Fibroblast of skin of left quadriceps (primary cell): ENCODE data around the gene ZNF687.
"Not testable (repeated sequence)": the region's sequence is repeated elsewhere in the genome, so short reads cannot be mapped to it uniquely, and the experiment has no call there.

Experiments used
- DNase-seq, 2 experiments: peaks; one replicate each; pipeline ENCODE4 v3.0.0-alpha.2; 2013; ENCODE audit warnings: low read depth in 2 of 2

ZNF687 gene, protein sequence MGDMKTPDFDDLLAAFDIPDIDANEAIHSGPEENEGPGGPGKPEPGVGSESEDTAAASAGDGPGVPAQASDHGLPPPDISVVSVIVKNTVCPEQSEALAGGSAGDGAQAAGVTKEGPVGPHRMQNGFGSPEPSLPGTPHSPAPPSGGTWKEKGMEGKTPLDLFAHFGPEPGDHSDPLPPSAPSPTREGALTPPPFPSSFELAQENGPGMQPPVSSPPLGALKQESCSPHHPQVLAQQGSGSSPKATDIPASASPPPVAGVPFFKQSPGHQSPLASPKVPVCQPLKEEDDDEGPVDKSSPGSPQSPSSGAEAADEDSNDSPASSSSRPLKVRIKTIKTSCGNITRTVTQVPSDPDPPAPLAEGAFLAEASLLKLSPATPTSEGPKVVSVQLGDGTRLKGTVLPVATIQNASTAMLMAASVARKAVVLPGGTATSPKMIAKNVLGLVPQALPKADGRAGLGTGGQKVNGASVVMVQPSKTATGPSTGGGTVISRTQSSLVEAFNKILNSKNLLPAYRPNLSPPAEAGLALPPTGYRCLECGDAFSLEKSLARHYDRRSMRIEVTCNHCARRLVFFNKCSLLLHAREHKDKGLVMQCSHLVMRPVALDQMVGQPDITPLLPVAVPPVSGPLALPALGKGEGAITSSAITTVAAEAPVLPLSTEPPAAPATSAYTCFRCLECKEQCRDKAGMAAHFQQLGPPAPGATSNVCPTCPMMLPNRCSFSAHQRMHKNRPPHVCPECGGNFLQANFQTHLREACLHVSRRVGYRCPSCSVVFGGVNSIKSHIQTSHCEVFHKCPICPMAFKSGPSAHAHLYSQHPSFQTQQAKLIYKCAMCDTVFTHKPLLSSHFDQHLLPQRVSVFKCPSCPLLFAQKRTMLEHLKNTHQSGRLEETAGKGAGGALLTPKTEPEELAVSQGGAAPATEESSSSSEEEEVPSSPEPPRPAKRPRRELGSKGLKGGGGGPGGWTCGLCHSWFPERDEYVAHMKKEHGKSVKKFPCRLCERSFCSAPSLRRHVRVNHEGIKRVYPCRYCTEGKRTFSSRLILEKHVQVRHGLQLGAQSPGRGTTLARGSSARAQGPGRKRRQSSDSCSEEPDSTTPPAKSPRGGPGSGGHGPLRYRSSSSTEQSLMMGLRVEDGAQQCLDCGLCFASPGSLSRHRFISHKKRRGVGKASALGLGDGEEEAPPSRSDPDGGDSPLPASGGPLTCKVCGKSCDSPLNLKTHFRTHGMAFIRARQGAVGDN

DNA sequence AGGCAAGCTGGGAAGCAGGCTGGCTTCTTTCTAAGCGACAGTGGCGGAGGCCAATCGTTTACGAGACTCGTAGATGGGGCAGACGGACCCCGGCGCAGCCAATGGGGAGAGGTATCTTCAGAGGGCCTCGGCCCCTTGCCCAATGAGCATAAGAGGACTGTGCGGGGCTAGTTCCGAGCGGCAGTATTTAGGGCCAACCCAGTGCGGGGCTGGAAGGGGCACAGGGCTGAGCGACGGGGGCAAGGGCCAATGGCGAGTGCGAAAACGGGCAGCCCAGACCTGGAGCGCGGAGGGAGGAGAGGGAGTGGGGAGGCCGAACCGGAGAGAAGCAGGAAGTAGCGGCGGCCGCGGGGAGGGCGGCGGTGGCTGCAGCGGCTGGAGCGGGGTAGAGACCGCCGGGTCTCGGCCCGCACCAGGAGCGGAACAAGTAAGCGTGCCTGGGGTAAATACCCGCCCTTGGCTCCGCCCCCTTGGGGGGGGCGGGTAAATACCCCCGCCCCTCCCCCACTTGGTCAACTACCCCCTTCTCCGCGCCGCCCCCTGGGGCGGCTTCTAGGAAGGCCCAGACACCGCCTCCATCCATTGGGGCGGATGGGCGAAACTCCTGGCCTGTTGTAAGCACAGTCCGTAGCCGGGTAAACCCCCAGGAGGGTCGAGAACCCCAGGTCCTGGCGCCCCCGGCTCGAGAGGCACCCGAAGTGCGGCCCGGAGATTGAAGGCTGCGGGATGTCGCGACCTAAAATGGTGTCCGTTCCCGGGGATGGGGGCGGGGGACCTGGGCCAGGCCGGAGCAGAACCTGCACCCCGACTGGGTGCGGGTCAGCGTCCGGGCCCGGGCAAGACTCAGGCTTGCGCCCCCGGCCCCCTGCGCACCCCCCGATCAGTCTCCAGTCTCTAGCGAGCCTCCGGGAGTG, at the start of gene ZNF687:
TSS of gene ZNF687 (plus strand) at position 331 of the 914 bp plus-strand sequence. CDS start 3,993 bp downstream, outside the sequence.
- DNase-seq, result peak; percentile 100

DNA sequence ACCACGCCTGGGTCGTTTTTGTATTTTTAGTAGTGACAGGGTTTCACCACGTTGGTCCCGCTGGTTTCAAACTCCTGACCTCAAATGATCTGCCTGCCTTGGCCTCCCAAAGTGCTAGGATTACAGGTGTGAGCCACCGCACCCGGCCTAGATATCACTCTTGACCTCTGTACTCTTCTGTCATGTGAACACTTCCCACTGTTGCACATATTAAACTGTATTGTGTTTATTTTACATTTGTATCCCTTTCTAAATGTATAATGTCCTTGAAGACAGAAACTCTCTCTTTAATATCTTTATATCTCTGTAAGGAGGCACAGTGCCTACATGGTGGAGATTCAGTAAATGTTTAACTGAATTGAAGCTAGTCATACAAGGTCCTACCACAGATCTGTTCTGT, 46.9 kb upstream of the ZNF687 start:
- no peak for DNase-seq

DNA sequence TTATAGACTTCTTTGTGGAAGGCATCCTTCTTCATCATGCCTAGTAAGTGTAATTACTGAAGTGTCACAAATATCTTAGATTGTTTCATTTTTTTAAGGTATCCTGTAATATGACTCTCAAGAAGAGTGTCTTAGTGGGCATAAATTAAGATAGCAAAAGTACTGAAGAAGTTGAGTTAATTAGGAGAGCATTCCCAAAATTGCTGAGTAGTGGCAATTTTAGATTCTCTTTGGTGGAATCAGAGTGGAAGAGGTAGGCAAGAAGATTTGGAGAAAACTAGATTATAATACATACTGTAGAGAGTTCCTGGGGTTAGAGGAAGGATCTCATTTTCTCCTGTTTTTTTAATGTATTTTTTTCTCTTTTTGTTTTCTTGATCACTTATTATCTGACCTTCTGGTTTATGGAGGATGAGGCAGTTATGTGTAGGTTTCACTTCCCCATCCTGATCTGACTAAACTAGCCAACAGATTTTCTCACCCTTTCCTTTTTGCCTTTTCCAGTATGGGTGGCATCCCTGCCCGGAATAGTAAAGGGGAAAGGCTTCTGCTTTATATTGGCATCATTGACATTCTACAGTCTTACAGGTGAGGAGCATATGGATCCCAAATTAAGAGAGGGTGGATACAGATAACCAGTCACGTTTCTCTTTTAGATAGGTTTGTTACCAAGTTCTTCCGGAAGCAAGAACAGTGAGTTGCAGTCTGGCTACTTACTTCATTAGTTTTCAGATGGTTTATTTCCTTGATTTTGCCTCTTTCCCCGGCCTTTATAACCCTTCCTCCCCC, 44.2 kb upstream of the ZNF687 start:
- no peak for DNase-seq

DNA sequence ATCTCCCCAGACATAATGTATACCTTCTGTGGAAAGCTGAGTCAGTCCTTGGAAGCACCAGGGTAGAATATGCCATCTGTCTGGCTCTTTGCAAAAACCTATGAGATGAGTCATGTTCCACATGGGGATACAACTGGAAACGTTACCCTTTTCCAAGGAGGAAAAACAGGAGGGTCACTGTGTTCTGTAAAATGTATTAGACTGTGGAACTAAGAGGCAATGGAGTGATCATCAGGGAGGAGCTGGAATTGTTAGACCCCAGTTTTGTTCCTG, 43.7 kb upstream of the ZNF687 start:
- peak; percentile 85 to 87 for DNase-seq

DNA sequence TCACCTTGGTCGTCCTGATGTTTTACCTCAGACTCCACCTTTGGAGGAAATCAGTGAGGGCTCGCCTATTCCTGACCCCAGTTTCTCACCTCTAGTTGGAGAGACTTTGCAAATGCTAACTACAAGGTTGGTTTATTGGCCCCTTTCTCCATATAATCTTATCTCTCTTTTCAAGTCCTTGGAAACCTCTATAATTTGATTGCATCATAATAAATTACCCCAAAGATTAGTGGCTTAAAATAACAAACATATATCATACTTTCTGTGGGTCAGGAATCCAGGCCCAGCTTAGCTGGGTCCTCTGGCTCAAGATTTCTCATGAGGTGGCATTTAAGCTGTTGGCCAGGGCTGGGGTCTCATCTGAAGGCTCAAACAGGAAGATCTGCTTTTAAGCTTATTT, 39.7 kb upstream of the ZNF687 start:
- no peak for DNase-seq

DNA sequence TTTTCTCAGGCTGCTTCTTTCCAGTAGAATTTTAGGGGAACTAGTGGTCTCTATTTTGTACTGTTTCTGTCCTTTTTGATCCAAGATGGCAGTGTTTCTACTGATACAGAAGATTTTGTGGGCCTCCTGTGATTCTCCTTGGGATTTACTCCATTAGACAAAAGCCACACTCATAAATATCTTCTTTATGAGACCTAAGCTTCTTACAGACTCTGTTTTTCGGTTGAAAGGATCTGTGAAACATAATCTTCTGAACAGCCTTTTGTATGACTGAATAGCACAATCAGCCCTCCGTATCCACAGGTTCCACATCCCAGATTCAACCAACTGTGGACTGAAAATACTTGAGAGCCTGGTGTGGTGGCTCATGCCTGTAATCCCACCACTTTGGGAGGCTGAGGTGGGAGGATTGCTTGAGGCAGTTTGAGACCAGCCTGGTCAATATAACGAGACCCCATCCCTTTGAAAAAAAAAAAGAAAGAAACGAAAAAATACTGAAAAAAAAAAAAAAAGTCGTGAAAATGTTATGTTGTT, 38.3 kb upstream of the ZNF687 start:
- DNase-seq, result no peak

DNA sequence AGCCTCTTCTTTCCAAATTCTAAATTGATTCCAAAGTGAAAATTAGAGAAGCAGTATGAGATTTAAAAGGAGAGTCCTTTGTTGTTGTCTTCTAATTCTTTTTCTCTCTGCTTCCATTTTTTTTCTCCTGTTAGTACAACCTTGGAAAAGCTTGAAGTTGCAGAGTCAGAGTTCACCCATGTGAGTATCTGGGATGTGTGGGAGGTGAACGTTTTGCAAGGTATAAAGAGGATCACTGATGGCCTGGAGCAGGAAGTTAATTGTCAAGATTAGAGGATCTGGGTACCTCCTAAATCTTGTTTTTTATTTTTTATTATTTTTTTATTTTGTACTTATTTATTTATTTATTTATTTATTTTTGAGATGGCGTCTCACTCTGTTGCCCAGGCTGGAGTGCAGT, 35.3 kb upstream of the ZNF687 start:
- no peak for DNase-seq

DNA sequence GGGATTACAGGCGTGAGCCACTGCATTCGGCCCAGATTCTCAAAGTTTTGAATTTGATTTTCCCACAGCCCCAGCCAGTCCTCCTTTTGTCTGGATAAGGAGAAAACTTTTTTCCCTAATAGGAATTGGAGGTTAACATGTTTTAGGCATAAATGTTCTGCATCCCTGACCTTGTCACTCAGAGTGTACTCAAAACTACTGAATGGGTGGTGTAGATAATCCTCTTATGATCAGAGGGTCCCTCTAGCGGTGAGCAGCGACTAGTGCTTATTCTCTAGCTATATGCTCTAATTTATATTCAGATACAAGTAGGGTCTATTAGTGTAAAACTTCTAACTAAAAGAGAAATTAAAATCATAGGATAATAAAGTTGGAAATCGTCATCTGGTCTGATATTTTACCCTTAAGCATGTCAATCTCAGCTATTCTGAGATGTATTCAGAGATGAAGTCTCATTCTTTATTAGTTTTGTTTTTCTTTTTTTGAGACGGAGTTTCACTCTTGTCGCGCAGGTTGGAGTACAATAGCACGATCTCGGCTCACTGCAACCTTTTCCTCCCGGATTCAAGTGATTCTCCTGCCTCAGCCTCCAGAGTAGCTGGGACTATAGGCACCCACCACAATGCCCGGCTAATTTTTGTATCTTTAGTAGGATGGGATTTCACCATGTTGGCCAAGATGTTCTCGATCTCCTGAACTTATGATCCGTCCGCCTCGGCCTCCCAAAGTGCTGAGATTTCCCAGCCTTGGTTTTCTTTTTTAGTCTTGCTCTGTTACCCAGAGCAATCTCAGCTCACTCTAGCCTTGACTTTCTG, 30.2 kb upstream of the ZNF687 start:
- DNase-seq, result peak; percentile 49 to 53

DNA sequence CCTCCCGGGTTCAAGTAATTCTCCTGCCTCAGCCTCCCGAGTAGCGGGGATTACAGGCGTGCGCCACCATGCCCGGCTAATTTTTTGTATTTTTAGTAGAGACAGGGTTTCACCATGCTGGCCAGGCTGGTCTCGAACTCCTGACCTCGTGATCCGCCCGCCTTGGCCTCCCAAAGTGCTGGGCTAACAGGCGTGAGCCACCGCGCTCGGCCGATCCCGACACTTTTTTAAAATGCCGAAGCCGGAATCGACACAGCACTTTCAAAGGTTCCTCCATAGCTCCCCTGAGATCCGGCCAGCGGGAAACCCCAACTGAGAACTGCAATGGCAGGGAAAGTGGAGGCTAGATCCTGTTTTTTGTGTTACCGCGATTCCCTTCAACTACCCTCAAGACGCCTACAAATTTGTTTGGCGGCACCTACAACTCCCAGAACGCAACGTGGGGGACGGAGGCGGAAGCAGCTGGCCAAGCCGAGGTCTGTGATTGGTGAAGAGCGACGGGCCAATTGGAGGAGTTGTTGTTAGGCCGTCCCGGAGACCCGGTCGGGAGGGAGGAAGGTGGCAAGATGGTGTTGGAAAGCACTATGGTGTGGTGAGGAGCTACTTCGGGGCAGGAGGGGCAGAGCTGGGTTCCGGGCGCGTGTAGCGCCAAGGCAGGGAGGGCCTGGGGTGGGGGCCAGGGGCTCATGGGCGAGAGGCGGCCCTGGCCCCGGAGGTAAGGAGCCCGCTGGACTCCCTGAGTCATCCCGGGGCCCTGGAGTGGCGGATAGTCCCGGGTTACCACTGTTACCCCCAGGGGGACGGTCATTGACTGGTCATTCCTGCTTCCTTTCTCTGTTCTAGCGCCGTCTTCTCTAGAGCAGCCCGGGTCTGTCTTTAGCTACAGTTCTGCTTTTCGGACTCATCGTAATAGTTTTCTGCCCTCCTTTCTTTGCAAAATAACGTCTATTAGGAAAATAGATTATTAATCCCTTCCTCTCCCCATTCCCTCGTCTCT, 27.6 kb upstream of the ZNF687 start, which contains the start of gene PSMD4:
TSS of gene PSMD4 (plus strand) at position 518 of the 997 bp plus-strand sequence. CDS start at position 567, 49 bp downstream.
- peak; percentile 93 for DNase-seq

DNA sequence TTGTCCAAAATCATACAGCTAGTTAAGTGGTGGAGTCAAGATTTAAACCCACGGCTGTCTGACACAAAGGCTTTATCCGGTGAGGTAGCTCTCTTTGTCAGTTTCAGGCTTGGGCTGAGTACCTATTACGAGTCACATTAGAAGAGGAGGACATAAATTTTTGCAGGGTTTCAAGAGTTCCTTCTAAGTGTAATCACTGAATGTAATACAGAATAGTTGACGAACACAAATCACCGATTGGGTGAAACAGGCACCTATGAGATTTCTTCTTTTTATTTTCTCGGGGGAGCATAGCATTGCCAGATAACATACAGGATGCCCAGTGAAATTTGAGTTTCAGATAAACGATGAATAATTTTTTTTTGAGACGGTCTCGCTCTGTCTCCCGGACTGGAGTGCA, 26.7 kb upstream of the ZNF687 start:
- no peak for DNase-seq

DNA sequence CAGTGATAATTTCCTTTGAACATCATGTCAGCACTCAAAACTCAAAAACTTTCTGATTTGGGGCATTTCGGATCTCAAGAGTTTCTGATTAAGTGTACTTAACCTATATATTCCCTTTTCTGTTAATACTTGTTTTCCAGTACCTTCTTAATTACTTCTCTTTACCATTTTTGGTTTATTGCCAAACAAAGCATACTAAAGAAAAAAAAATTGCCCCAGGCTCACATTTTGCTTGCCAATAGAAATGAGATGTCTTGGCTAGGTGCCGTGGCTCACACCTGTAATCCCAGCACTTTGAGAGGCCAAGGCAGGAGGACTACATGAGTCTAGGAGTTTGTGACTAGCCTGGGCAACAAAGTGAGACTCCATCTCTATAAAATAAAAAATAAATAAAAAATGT, 22.7 kb upstream of the ZNF687 start:
- no peak for DNase-seq

DNA sequence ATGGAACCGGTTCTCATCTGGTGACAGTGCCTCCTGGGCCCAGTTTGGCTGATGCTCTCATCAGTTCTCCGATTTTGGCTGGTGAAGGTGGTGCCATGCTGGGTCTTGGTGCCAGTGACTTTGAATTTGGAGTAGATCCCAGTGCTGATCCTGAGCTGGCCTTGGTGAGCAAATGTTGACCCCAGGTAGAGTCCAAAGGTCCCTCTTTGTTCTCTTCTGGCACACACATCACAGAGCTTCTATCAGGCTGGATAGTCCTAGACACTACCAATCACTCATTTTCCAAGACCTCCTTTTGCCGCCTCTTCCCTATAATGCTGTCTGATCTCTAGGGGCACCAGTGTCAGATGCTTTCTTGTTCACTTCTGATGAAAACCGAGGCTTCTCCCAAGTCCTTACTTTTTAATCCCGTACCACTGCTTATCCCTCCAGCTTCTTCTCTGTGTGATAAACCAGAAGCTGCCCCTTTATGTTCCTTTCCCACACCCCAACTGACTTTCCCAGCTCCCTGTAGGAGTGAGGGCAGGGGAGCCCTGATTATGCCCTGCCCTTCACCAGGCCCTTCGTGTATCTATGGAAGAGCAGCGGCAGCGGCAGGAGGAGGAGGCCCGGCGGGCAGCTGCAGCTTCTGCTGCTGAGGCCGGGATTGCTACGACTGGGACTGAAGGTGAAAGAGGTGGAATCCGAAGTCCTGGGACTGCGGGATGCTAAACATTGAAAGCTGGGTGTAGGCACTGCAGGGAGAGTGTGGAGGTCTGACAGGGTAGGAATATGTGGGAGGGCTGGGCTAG, 16.5 kb upstream of the ZNF687 start:
- no peak for DNase-seq

DNA sequence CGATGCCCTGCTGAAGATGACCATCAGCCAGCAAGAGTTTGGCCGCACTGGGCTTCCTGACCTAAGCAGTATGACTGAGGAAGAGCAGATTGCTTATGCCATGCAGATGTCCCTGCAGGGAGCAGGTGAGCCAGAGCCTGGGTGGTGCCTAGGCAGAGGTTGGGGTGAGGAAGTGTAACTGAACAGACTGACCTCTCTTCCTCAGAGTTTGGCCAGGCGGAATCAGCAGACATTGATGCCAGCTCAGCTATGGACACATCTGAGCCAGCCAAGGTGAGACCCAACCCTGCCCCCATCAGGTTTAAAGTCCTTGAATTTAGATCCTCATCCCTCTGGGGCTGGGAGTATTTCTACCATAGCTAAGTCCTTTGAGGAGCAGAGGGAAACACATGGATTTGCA, 15.8 kb upstream of the ZNF687 start:
- no peak for DNase-seq

DNA sequence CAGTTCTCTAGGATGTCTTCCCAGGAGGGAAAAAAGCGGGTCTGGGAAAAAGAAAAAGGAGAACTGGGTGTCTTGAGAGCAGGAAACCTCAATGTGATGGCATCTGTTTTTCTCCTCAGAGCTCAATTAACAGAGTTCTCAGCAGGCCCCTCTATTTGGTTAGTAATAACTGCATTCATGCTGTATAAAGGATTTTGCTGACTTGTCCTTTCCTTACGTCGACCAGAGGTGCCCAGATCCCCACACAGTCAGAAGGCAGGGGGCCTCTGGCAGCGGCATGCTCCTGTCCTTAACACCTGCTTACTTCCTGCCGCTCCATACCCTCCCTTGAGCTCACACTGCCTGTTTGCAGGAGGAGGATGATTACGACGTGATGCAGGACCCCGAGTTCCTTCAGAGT, 15.3 kb upstream of the ZNF687 start:
- no peak for DNase-seq

DNA sequence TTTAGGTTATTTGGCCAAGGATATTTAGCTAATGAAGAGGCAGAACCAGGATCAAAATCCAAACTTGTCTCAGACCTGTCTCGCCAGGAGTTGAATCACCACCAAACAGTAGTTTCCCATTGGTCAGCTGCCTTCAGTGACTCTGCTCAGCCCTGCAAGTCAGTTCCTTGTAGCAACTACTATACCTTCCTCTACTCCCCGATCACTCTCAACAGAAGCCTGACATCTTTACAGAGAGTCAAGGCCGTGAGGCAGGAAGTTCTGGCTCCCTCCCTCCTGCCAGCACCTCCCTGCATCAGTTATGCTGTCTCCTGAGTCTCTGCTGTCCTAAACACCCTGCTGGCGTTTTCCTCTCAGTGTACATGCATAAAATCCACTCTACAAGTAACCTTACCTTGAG, 14.3 kb upstream of the ZNF687 start:
- no peak for DNase-seq

DNA sequence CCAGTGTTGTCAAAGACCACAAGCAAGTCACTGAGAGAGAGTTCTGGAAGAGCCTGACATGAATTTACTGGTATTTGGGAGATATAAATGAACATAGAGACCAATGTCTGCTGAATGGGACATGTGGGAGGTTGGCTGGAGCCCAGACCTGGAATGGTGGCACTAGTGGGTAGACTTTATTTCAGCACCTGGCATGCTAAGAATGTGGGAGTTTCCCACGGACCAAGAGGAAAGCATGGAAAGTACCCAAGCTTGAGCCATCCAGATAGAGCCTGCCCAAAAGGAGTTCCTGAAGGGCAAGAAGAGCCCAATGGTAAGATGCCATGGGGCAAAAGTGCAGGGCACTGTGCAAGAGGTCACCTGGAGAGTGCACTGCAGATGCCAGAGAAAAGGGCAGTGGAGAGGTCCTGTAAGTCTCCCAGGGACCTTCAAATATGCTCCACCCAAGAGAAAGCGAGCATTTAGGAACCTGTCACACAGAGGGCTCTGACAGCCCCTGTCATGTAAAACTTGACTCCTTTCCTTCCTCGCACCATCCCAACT, 8.1 kb upstream of the ZNF687 start:
- DNase-seq, result no peak

DNA sequence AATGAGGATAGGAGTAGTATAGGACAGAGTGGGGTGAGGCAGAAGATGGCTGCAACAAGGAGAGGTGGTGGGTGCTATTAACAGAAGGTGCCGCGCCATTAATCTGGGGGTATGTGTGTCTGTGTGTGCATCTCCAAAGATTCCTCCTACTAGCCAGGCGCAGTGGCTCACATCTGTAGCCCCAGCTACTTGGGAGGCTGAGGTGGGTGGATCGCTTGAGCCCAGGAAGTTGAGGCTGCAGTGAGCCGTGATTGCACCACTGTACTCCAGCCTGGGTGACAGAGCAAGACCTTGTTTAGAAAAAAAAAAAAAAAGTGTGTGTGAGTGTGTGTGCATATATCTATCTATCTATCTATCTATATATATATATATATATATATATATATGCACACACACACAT, 6.8 kb upstream of the ZNF687 start:
- not testable (repeated sequence) for DNase-seq
